Body of pancreas (tissue), 4 donors: ENCODE measurements around the gene ACSBG1. TPM values are rescaled to one million over a fixed set of nuclear protein-coding genes. Genes with fewer than 3 reads are reported as not detected.

Experiments used
- ATAC-seq: fragments of 150-250 bp; one replicate; pipeline ENCODE4 v1.9.1; 2016
- DNase-seq, 4 donors: peaks; one replicate each; pipeline ENCODE4 v3.0.0-alpha.2; 2019
- H3K27ac ChIP-seq, 4 donors: fragments of 200-600 bp; sonication (generic); 1 replicate in 3 of 4; 2 replicates in 1 of 4; pipeline versions ENCODE4 v1.5.1 to v1.6.1; 2016 to 2019; ENCODE audit warnings: mild to moderate bottlenecking in 1 of 4, mixed read lengths in 1 of 4, moderate library complexity in 1 of 4
- H3K27me3 ChIP-seq, 2 donors: fragments of 200-600 bp; sonication (generic); one replicate each; pipeline ENCODE4 v1.6.0; 2016; ENCODE audit warnings: mild to moderate bottlenecking in 1 of 2
- H3K36me3 ChIP-seq, 2 donors: fragments of 200-600 bp; sonication (generic); replicated peaks in 1 of 2; 2 replicates each; pipeline ENCODE4 v1.5.1; 2016; ENCODE audit warnings: low read depth in 2 of 2; ENCODE audit not compliant: insufficient read depth in 1 of 2
- H3K4me1 ChIP-seq: fragments of 200-600 bp; sonication (generic); one replicate; pipeline ENCODE4 v1.6.0; 2016
- H3K4me3 ChIP-seq, 2 donors: fragments of 200-600 bp; sonication (generic); 1 replicate in 1 of 2; 2 replicates in 1 of 2; pipeline ENCODE4 v1.5.1; 2016 to 2019
- H3K9me3 ChIP-seq, 3 donors: fragments of 200-600 bp; sonication (generic); 1 replicate in 2 of 3; 2 replicates in 1 of 3; pipeline ENCODE4 v1.5.1; 2016
- CTCF ChIP-seq, 7 experiments: fragments of 450-650 bp in 4 of 7; fragments of 200-600 bp in 3 of 7; sonication (generic) in 3 of 7; IDR thresholded peaks; one replicate each; pipeline ENCODE4 v1.5.1; 2016 to 2019; ENCODE audit warnings: antibody characterized with exemption in 7 of 7
- POLR2A ChIP-seq, 3 donors: fragments of 450-650 bp; IDR thresholded peaks; one replicate each; pipeline ENCODE4 v1.6.1; 2016; ENCODE audit warnings: antibody characterized with exemption in 3 of 3, mild to moderate bottlenecking in 2 of 3
- WGBS, 2 donors: methylation state at CpG; one replicate each; pipeline ENCODE4 v1.1.5; 2017; 5-methylcytosine and 5-hydroxymethylcytosine counted together
- intact Hi-C: fragments of 100-400 bp; cut with DNase I; formaldehyde crosslinking; loops from one replicate; pipeline ENCODE4 v1.15.1; 2023
- total RNA-seq, 2 donors: library from RNA; depleted of rRNA; stranded (reverse); fragments of >200 nt; gene quantifications; one replicate each; pipeline ENCODE4 v1.1.0, GENCODE V29; 2016

Gene ACSBG1
- total RNA-seq, 2 donors from 2014 or later = not detected

GRCh38 chr15:78257681-78258080 lies 23.3 kb upstream of the ACSBG1 start:
- no peak overlapping the region for H3K4me3 ChIP-seq
- intact Hi-C loops = no loop called here
- H3K27me3 ChIP-seq = no peaks in the 10 kb centered on the region
- H3K27ac ChIP-seq = no peak overlapping the region
- DNase-seq (no peak), ATAC-seq (no peak)
- H3K36me3 ChIP-seq = no peaks in the 10 kb centered on the region
- no peak for TF ChIP-seq CTCF (IDR thresholded peaks at IDR 0.05)
- no peak for TF ChIP-seq POLR2A (IDR thresholded peaks at IDR 0.05)
- H3K4me1 ChIP-seq = no peaks in the 10 kb centered on the region
- WGBS, 2 donors = 74 to 77% methylated on average over 3 of the region's 3 CpGs
- H3K9me3 ChIP-seq = no peaks in the 10 kb centered on the region

GRCh38 chr15:78256044-78256437 lies 21.7 kb upstream of the ACSBG1 start:
- H3K27ac ChIP-seq = no peak overlapping the region
- ATAC-seq (no peak), DNase-seq (no peak)
- 82 to 86% methylated on average over 3 of the region's 3 CpGs for WGBS, 2 donors
- no peaks in the 10 kb centered on the region for H3K4me1 ChIP-seq
- H3K4me3 ChIP-seq = no peak overlapping the region
- H3K9me3 ChIP-seq = no peaks in the 10 kb centered on the region
- TF ChIP-seq CTCF (IDR thresholded peaks at IDR 0.05) = no peak
- no peak for TF ChIP-seq POLR2A (IDR thresholded peaks at IDR 0.05)
- no peaks in the 10 kb centered on the region for H3K27me3 ChIP-seq
- intact Hi-C loops = no loop called here
- H3K36me3 ChIP-seq = no peaks in the 10 kb centered on the region

GRCh38 chr15:78255421-78256043 lies 21.2 kb upstream of the ACSBG1 start:
- no peaks in the 10 kb centered on the region for H3K9me3 ChIP-seq
- WGBS, 2 donors = 89% methylated on average over 1 of the region's 1 CpG

GRCh38 chr15:78251136-78251535 lies 16.8 kb upstream of the ACSBG1 start:
- DNase-seq (no peak), ATAC-seq (no peak)
- 81 to 83% methylated on average over 8 to 9 of the region's 9 CpGs for whole genome bisulfite sequencing, 2 donors
- no peak overlapping the region for H3K27ac ChIP-seq
- no peaks in the 10 kb centered on the region for H3K9me3 ChIP-seq
- H3K36me3 ChIP-seq = no peaks in the 10 kb centered on the region
- TF ChIP-seq CTCF (IDR thresholded peaks at IDR 0.05) = no peak
- no peak for TF ChIP-seq POLR2A (IDR thresholded peaks at IDR 0.05)
- no peak overlapping the region for H3K4me3 ChIP-seq
- intact Hi-C loops = no loop called here
- no peaks in the 10 kb centered on the region for H3K27me3 ChIP-seq
- H3K4me1 ChIP-seq = no peaks in the 10 kb centered on the region

More at GRCh38 chr15:78255421-78256043, 21.2 kb upstream of the ACSBG1 start:
- TF ChIP-seq CTCF (IDR thresholded peaks at IDR 0.05) (no peak), POLR2A (IDR thresholded peaks at IDR 0.05) (no peak)
- Histone ChIP-seq H3K4me1 (no peaks in the 10 kb centered on the region), H3K36me3 (no peaks in the 10 kb centered on the region), H3K27me3 (no peaks in the 10 kb centered on the region), H3K4me3 (no peak overlapping the region), H3K27ac (no peak overlapping the region)
- no peak for ATAC-seq
- DNase-seq = no peak
- intact Hi-C loops = no loop called here

- WGBS, 2 donors = 69 to 82% methylated on average over 5 of the region's 5 CpGs
- intact Hi-C loops = no loop called here
- ATAC-seq (no peak), DNase-seq (no peak)
- Histone ChIP-seq H3K4me3 (no peak overlapping the region), H3K36me3 (no peaks in the 10 kb centered on the region), H3K9me3 (no peaks in the 10 kb centered on the region), H3K27ac (no peak overlapping the region), H3K4me1 (no peaks in the 10 kb centered on the region), H3K27me3 (no peaks in the 10 kb centered on the region)
- no peak for TF ChIP-seq CTCF (IDR thresholded peaks at IDR 0.05)
- TF ChIP-seq POLR2A (IDR thresholded peaks at IDR 0.05) = no peak
These were observed 14.8 kb upstream of the ACSBG1 start for GRCh38 chr15:78249131-78249530.
